Measurements from ENCODE around the gene UPF3A. TPM values are rescaled to one million over a fixed set of nuclear protein-coding genes. Genes with fewer than 3 reads are reported as not detected.

The UPF3A gene
- total and polyA plus RNA-seq, 2 of the 4 experiments (the other 2 are of a cell fraction) = 11.7 to 51.6 TPM

GRCh38 chr13:114234645-114235421, 46.6 kb upstream of the UPF3A start, which contains the start of gene CDC16:
TSS of gene CDC16 (plus strand) at chr13:114234897. CDS start at chr13:114235085, 188 bp downstream.
- H3K9me3 ChIP-seq (ENCODE audit: control insufficient read depth, insufficient read depth, low read length) = no peaks in the 10 kb centered on the region
- peaks cover 18 to 38% of the 10 kb centered on the region in 2 experiments for H3K79me1 ChIP-seq (ENCODE audit: low read depth in 1 of 2, low read length in 2 of 2)
- ChIA-PET POLR2A (ENCODE audit: unreplicated experiment) (no interaction called here), CTCF (no interaction called here)
- H3K23ac ChIP-seq (ENCODE audit: low read depth, low read length) = peak within 1 kb of the TSS; percentile 87
- 0 out of 2 replicates have a peak, but pooled peaks cover 2% of the 10 kb centered on the region for H3K9me1 ChIP-seq (ENCODE audit: insufficient read depth, low read length)
- peak within 1 kb of the TSS; percentile 98 for H3K9ac ChIP-seq (ENCODE audit: low read depth, low read length)
- H2BK120ac ChIP-seq (ENCODE audit: low read depth, low read length) = peak within 1 kb of the TSS; percentile 57; the same call in 1 of the 2 replicates
- peak within 1 kb of the TSS; percentile 82 for H3K27ac ChIP-seq (ENCODE audit: insufficient read depth, low read length)
- peak within 1 kb of the TSS; percentile 72 for H4K91ac ChIP-seq (ENCODE audit: insufficient read depth, low read depth, low read length)
- H4K5ac ChIP-seq (ENCODE audit: low read depth, low read length) = peak within 1 kb of the TSS; percentile 95
- ATAC-seq (ENCODE audit: low read depth) (peak; percentile 95), DNase-seq (peak; percentile 89)
- H3K4ac ChIP-seq (ENCODE audit: low read depth, low read length) = peak within 1 kb of the TSS; percentile 82
- no peak within 1 kb of the TSS; the same call in 1 of the 2 replicates for H2BK20ac ChIP-seq (ENCODE audit: low read depth, low read length)
- peak within 1 kb of the TSS; percentile 90 for H3K4me2 ChIP-seq (ENCODE audit: low read depth, low read length)
- peak within 1 kb of the TSS; percentile 83 for H2BK5ac ChIP-seq (ENCODE audit: low read depth, low read length, poor library complexity, severe bottlenecking)
- dilution Hi-C loops (cut with HindIII; ENCODE audit: low sequenced_read_pairs, unreplicated experiment) (no loop called here), in situ Hi-C loops (cut with MboI; ENCODE audit: low sequenced_read_pairs) (no loop called here), intact Hi-C loops (cut with micrococcal nuclease) (no loop called here)
- peak within 1 kb of the TSS; percentile 99 for H3K4me3 ChIP-seq (ENCODE audit: insufficient read depth, low read depth, low read length)
- H2AK5ac ChIP-seq (ENCODE audit: low read depth, low read length) = peak within 1 kb of the TSS; percentile 82; the same call in 1 of the 2 replicates
- TF ChIP-seq BHLHE40 (IDR thresholded peaks at IDR 0.05; ENCODE audit: low read depth, low read length) (peak; percentile 74), MXI1 (IDR thresholded peaks at IDR 0.05; ENCODE audit: borderline replicate concordance, low read depth, low read length) (peak; percentile 81; the same call in 1 of the 2 replicates), USF2 (IDR thresholded peaks at IDR 0.05; ENCODE audit: low read depth, low read length) (peak; percentile 71), RAD21 (IDR thresholded peaks at IDR 0.05; ENCODE audit: low read length) (no peak), MAFK (IDR thresholded peaks at IDR 0.05; ENCODE audit: low read depth, low read length) (no peak), POLR2A (IDR thresholded peaks at IDR 0.05; ENCODE audit: low read depth, low read length) (0 out of 2 replicates have a peak, but pooled peaks have one; percentile 26), MAZ (IDR thresholded peaks at IDR 0.05; ENCODE audit: borderline replicate concordance, low read depth, low read length) (peak; percentile 51; the same call in 1 of the 2 replicates)
- peak within 1 kb of the TSS; percentile 89 for H3K14ac ChIP-seq (replicated peaks; ENCODE audit: low read depth, low read length)
- WGBS, 2 experiments (ENCODE audit: extremely low coverage in 2 of 2, insufficient read length in 1 of 2) = 0% methylated on average over 12 of the region's 76 CpGs; no CpG with 5 or more reads in 1 of the 2 experiments
- H3K18ac ChIP-seq (ENCODE audit: low read depth, low read length) = no peak within 1 kb of the TSS; the same call in none of the 2 replicates
- peak within 1 kb of the TSS; percentile 97 for H2AFZ ChIP-seq (replicated peaks; ENCODE audit: low read length, poor library complexity)
- peaks cover 23% of the 10 kb centered on the region for H3K36me3 ChIP-seq (ENCODE audit: control insufficient read depth, insufficient read depth, low read length)
- H3K27me3 ChIP-seq (ENCODE audit: control insufficient read depth, insufficient read depth, low read length) = no peaks in the 10 kb centered on the region
- BruUV-seq (replicated peaks) = no TSS peak
- peaks cover 9% of the 10 kb centered on the region; the same call in 1 of the 2 replicates for H4K20me1 ChIP-seq (ENCODE audit: insufficient read depth, low read length)
- peak within 1 kb of the TSS; percentile 92 for H2AK9ac ChIP-seq (replicated peaks; ENCODE audit: low read depth, low read length, poor library complexity)
- H4K8ac ChIP-seq (ENCODE audit: low read depth in 2 of 2, low read length in 2 of 2) = peak within 1 kb of the TSS; percentile 84 to 95
- peaks cover 3% of the 10 kb centered on the region for H3K4me1 ChIP-seq (ENCODE audit: control insufficient read depth, insufficient read depth, low read length)
- H2BK15ac ChIP-seq (ENCODE audit: low read depth, low read length) = no peak within 1 kb of the TSS
- peak within 1 kb of the TSS; percentile 69 for H3K56ac ChIP-seq (ENCODE audit: extremely low read depth, insufficient read depth, low read length)
